GM19324 (cell line): Measurements from ENCODE around the gene APBB1.

Experiments used
- ATAC-seq: cut with Tn5 transposase; IDR thresholded peaks from one replicate; pipeline ENCODE4 v1.9.1; 2021; ENCODE audit warnings: mild to moderate bottlenecking, moderate library complexity; ENCODE audit not compliant: unreplicated experiment, low FRiP score

The APBB1 gene

GRCh38 chr11:6419009-6419631 is at the start of gene APBB1:
APBB1 (minus strand) TSS chr11:6419094; CDS start chr11:6411347, 7,747 bp downstream.
- ATAC-seq, result no peak

- no peak for ATAC-seq
Measured at GRCh38 chr11:6459099-6459450, 40.2 kb upstream of the APBB1 start.

- ATAC-seq, result no peak
Measured at GRCh38 chr11:6458352-6459098, 39.6 kb upstream of the APBB1 start.

- ATAC-seq, result no peak
Measured at GRCh38 chr11:6457581-6458320, 38.9 kb upstream of the APBB1 start.

- no peak for ATAC-seq
Measured at GRCh38 chr11:6456361-6457073, 37.6 kb upstream of the APBB1 start.

- no peak for ATAC-seq
Measured at GRCh38 chr11:6455070-6455469, 36.2 kb upstream of the APBB1 start.

GRCh38 chr11:6453152-6453551 is 34.3 kb upstream of the APBB1 start:
- no peak for ATAC-seq

- no peak for ATAC-seq
Measured at GRCh38 chr11:6452219-6452618, 33.3 kb upstream of the APBB1 start.

GRCh38 chr11:6448574-6448973 is 29.7 kb upstream of the APBB1 start:
- no peak for ATAC-seq

GRCh38 chr11:6443269-6444003 is 24.5 kb upstream of the APBB1 start:
- no peak for ATAC-seq

- no peak for ATAC-seq
Measured at GRCh38 chr11:6442441-6442840, 23.5 kb upstream of the APBB1 start.

GRCh38 chr11:6440906-6441358 is 22.0 kb upstream of the APBB1 start, which contains the start of gene HPX:
HPX (minus strand) TSS chr11:6440987; CDS start chr11:6440963, 24 bp downstream.
- ATAC-seq, result no peak

GRCh38 chr11:6438979-6439571 is 20.2 kb upstream of the APBB1 start:
- ATAC-seq, result no peak

- ATAC-seq, result no peak
Measured at GRCh38 chr11:6437993-6438392, 19.1 kb upstream of the APBB1 start.

GRCh38 chr11:6437423-6437822 is 18.5 kb upstream of the APBB1 start:
- no peak for ATAC-seq

- no peak for ATAC-seq
Measured at GRCh38 chr11:6433998-6434660, 15.2 kb upstream of the APBB1 start.

GRCh38 chr11:6431861-6432260 is 13.0 kb upstream of the APBB1 start:
- ATAC-seq, result no peak

- ATAC-seq, result no peak
Measured at GRCh38 chr11:6427516-6427915, 8.6 kb upstream of the APBB1 start.

- ATAC-seq, result no peak
Measured at GRCh38 chr11:6420677-6421076, 1.8 kb upstream of the APBB1 start.
